Hair follicle dermal papilla cell (primary cell): ENCODE measurements around the gene COQ8B. TPM values are rescaled to one million over a fixed set of nuclear protein-coding genes. Genes with fewer than 3 reads are reported as not detected.

ENCODE experiments used
- small RNA-seq: library from RNA; depleted of rRNA; stranded (forward); fragments of <200 nt; gene quantifications from one replicate; pipeline ENCODE3, GENCODE V24; 2012
- total RNA-seq: library from RNA; depleted of rRNA; stranded (reverse); fragments of >200 nt; gene quantifications from 2 replicates; pipeline ENCODE4 v1.2.3, GENCODE V29; 2012

Gene COQ8B
- total RNA-seq: 39.1 and 52.5 TPM in 2 replicates

GRCh38 chr19:40716482-40717324 is at the start of gene COQ8B, which contains the start of gene ITPKC:
Gene COQ8B (minus strand): TSS chr19:40716886. CDS start chr19:40714632, 2,254 bp downstream.
Gene ITPKC (plus strand): TSS chr19:40717112. CDS start chr19:40717136, 24 bp downstream.

GRCh38 chr19:40750874-40751537 is 34.3 kb upstream of the COQ8B start, which contains the start of gene SNRPA:
Gene SNRPA (plus strand): TSS chr19:40751203. CDS start chr19:40751409, 206 bp downstream.

GRCh38 chr19:40750058-40750873 is 33.6 kb upstream of the COQ8B start, which contains the start of gene ACTMAP:
Gene ACTMAP (minus strand): TSS chr19:40750477. CDS start chr19:40749803, 674 bp downstream.

GRCh38 chr19:40690050-40690692 is 26.5 kb downstream of the COQ8B start, which contains the start of gene NUMBL:
Gene NUMBL (minus strand): TSS chr19:40690651. CDS start chr19:40690483, 168 bp downstream.

Small RNA genes within 50 kb of the gene (small RNA-seq; reads per million reads assigned to genes)
- not detected for gene RNU6-195P

Other genes with a start within 250 kb of the COQ8B start
- 2.1 and 2.3 TPM in 2 replicates for gene SPTBN4, start 249.9 kb downstream of the COQ8B start, total RNA-seq
- gene SHKBP1, start 140.0 kb downstream of the COQ8B start, total RNA-seq: 30.4 and 35.4 TPM in 2 replicates
- gene LTBP4, start 115.5 kb downstream of the COQ8B start, total RNA-seq: 32.6 and 35.1 TPM in 2 replicates
- gene NUMBL, start 26.2 kb downstream of the COQ8B start, total RNA-seq: 41.7 and 48.8 TPM in 2 replicates
- 13.0 and 14.1 TPM in 2 replicates for gene ITPKC, start 226 bp upstream of the COQ8B start, total RNA-seq
- 1.1 and 1.5 TPM in 2 replicates for gene ACTMAP, start 33.6 kb upstream of the COQ8B start, total RNA-seq
- gene SNRPA, start 34.3 kb upstream of the COQ8B start, total RNA-seq: 31.0 and 31.1 TPM in 2 replicates
- gene MIA, start 58.6 kb upstream of the COQ8B start, total RNA-seq: not detected in 2 replicates
- gene RAB4B, start 61.4 kb upstream of the COQ8B start, total RNA-seq: 14.3 and 17.5 TPM in 2 replicates
- 91.1 and 112 TPM in 2 replicates for gene EGLN2, start 82.3 kb upstream of the COQ8B start, total RNA-seq
- not detected in 2 replicates for gene CYP2A6, start 133.6 kb upstream of the COQ8B start, total RNA-seq
- gene CYP2A7, start 165.3 kb upstream of the COQ8B start, total RNA-seq: not detected in 2 replicates